ENCODE data around the gene PPARG.

- TF ChIP-seq CTCF (IDR thresholded peaks at IDR 0.05; ENCODE audit: low read length) (no peak), EZH2 (IDR thresholded peaks at IDR 0.05; ENCODE audit: borderline replicate concordance, low read length) (no peak)
Observed at GRCh38 chr3:12436514-12437220, 147.8 kb downstream of the PPARG start.
